GM12878 (cell line): ENCODE results near the gene CDK11B. TPM values are rescaled to one million over a fixed set of nuclear protein-coding genes. Genes with fewer than 3 reads are reported as not detected.

Experiments used
- ATAC-seq: fragments of 200-7000 bp; cut with Tn5 transposase; 3 replicates; pipeline ENCODE4 v1.9.1; 2020; ENCODE audit warnings: mild to moderate bottlenecking, moderate library complexity
- BruUV-seq: library from RNA; stranded (reverse); fragments of 400-500 nt; replicated peaks from 2 replicates; lab custom pipeline; 2021; lab: Mats Ljungman, UMichigan
- CTCF ChIA-PET: fragments of 300-600 bp; sonication (Branson Sonifier 250); formaldehyde crosslinking; extraction: SDS; loops from one replicate; lab custom pipeline; 2021; ENCODE audit warnings: inconsistent platforms; lab: Yijun Ruan, JAX
- POLR2A ChIA-PET: fragments of 350-600 bp; formaldehyde crosslinking; extraction: SDS; loops from one replicate; lab custom pipeline; 2021; ENCODE audit warnings: inconsistent platforms; lab: Charles Lee
- RAD21 ChIA-PET: fragments of 300-600 bp; sonication (Branson Sonifier 250); formaldehyde crosslinking; loops from one replicate; lab custom pipeline; 2023; ENCODE audit warnings: antibody characterized with exemption; ENCODE audit not compliant: unreplicated experiment; lab: Charles Lee
- SMC1A ChIA-PET: fragments of 300-600 bp; sonication (Branson Sonifier 250); formaldehyde crosslinking; loops from one replicate; lab custom pipeline; 2023; ENCODE audit not compliant: unreplicated experiment, uncharacterized antibody; lab: Charles Lee
- DNase-seq: peaks from one replicate; pipeline ENCODE4 v3.0.0-alpha.2; 2011; ENCODE audit warnings: low read depth, low spot score
- FAIRE-seq: peaks from 3 replicates; lab custom pipeline; 2011; peaks lifted over from hg19 to GRCh38; lab: Jason Lieb, UNC
- H2AFZ ChIP-seq: 2 replicates; pipeline ENCODE4 v1.6.0; 2011; ENCODE audit warnings: low read depth, low read length, control low read depth; ENCODE audit not compliant: control insufficient read depth
- H3K27ac ChIP-seq: 2 replicates; pipeline ENCODE4 v1.5.1; 2011; ENCODE audit warnings: control low read depth; ENCODE audit not compliant: control insufficient read depth, insufficient read depth
- H3K27me3 ChIP-seq, 2 experiments: replicated peaks in 1 of 2; 2 replicates each; pipeline versions ENCODE4 v1.6.0 to v1.6.1; 2011; ENCODE audit warnings: low read length in 1 of 2; ENCODE audit not compliant: control insufficient read depth in 2 of 2, insufficient read depth in 2 of 2
- H3K36me3 ChIP-seq, 2 experiments: 2 replicates each; pipeline ENCODE4 v1.5.1; 2011; ENCODE audit warnings: low read length in 1 of 2; ENCODE audit not compliant: control insufficient read depth in 2 of 2, insufficient read depth in 2 of 2
- H3K4me1 ChIP-seq: 2 replicates; pipeline ENCODE4 v1.6.1; 2011; ENCODE audit warnings: mild to moderate bottlenecking, low read length, moderate library complexity, mixed read lengths; ENCODE audit not compliant: control insufficient read depth, insufficient read depth
- H3K4me2 ChIP-seq: 2 replicates; pipeline ENCODE4 v1.6.0; 2011; ENCODE audit warnings: control low read depth; ENCODE audit not compliant: control insufficient read depth, insufficient read depth
- H3K4me3 ChIP-seq: fragments of 200-600 bp; sonication (generic); 2 replicates; pipeline ENCODE4 v1.5.1; 2016
- H3K79me2 ChIP-seq: 2 replicates; pipeline ENCODE4 v1.6.0; 2011; ENCODE audit warnings: low read length; ENCODE audit not compliant: control insufficient read depth, insufficient read depth
- H3K9ac ChIP-seq: 2 replicates; pipeline ENCODE4 v1.8.0; 2011; ENCODE audit warnings: low read length, control low read depth, mixed read lengths; ENCODE audit not compliant: control insufficient read depth, insufficient read depth
- H3K9me3 ChIP-seq: replicated peaks from 3 replicates; pipeline ENCODE4 v1.5.1; 2011; ENCODE audit warnings: mild to moderate bottlenecking, low read length; ENCODE audit not compliant: control insufficient read depth, insufficient read depth
- H4K20me1 ChIP-seq: 2 replicates; pipeline ENCODE4 v1.6.0; 2011; ENCODE audit not compliant: control insufficient read depth, insufficient read depth
- CBFB ChIP-seq: IDR thresholded peaks from 2 replicates; pipeline ENCODE4 v1.6.1; 2016; ENCODE audit warnings: antibody characterized with exemption, low read depth
- E2F8 ChIP-seq: fragments of 450-650 bp; IDR thresholded peaks from 2 replicates; pipeline ENCODE4 v1.6.1; 2018; ENCODE audit warnings: mild to moderate bottlenecking, low read depth, moderate library complexity; ENCODE audit not compliant: partially characterized antibody
- FOS ChIP-seq: IDR thresholded peaks from 3 replicates; pipeline ENCODE4 v1.6.1; 2011; ENCODE audit warnings: borderline replicate concordance; ENCODE audit not compliant: insufficient read length; ENCODE audit errors: extremely low read depth
- FOXM1 ChIP-seq: IDR thresholded peaks from 2 replicates; pipeline ENCODE4 v1.6.1; 2012; ENCODE audit warnings: low read depth, mild to moderate bottlenecking, inconsistent platforms, low read length, moderate library complexity
- IKZF1 ChIP-seq: fragments of 450-650 bp; conservative IDR thresholded peaks from 2 replicates; pipeline ENCODE4 v1.6.1; 2017; ENCODE audit warnings: antibody characterized with exemption, mild to moderate bottlenecking
- NFIC ChIP-seq: IDR thresholded peaks from 2 replicates; pipeline ENCODE4 v1.6.1; 2012; ENCODE audit warnings: low read depth, mild to moderate bottlenecking, inconsistent platforms, low read length, moderate library complexity
- NR2F1 ChIP-seq: fragments of 450-650 bp; conservative IDR thresholded peaks from 2 replicates; pipeline ENCODE4 v1.6.1; 2017; ENCODE audit warnings: mild to moderate bottlenecking
- RELB ChIP-seq: fragments of 450-650 bp; IDR thresholded peaks from 2 replicates; pipeline ENCODE4 v1.6.1; 2017; ENCODE audit warnings: low read depth, mild to moderate bottlenecking, moderate library complexity
- SREBF2 ChIP-seq: IDR thresholded peaks from 2 replicates; pipeline ENCODE4 v1.6.1; 2012; ENCODE audit warnings: mild to moderate bottlenecking, low read length
- TARDBP ChIP-seq: IDR thresholded peaks from 2 replicates; pipeline ENCODE4 v1.6.1; 2016; ENCODE audit warnings: borderline replicate concordance
- ZNF384 ChIP-seq: IDR thresholded peaks from 2 replicates; pipeline ENCODE4 v1.6.1; 2012; ENCODE audit warnings: low read depth, mild to moderate bottlenecking, low read length, improper control_type of control experiment, borderline replicate concordance
- WGBS: methylation state at CpG from one replicate; pipeline ENCODE4 v1.1.6; 2016; ENCODE audit warnings: low lambda C conversion rate; ENCODE audit not compliant: insufficient replicate concordance, insufficient coverage; ENCODE audit errors: missing lambda C conversion rate; 5-methylcytosine and 5-hydroxymethylcytosine counted together
- in situ Hi-C: fragments of 300-500 bp; cut with MboI; formaldehyde crosslinking; loops from 9 replicates; pipeline ENCODE4 v1.14.3; 2018; ENCODE audit warnings: mixed read lengths
- intact Hi-C: fragments of 100-400 bp; cut with micrococcal nuclease; formaldehyde crosslinking; loops from one replicate; pipeline ENCODE4 v1.14.2; 2022; ENCODE audit not compliant: unreplicated experiment
- polyA plus RNA-seq, 11 experiments: library from polyadenylated mRNA; depleted of rRNA in 4 of 11; unstranded in 6 of 11; stranded (reverse) in 5 of 11; fragments of >200 nt; fragmentation: Nextera tagmentation in 4 of 11; fragmentation: Illumina TruSeq in 1 of 11; extraction: Ambion mirVana in 4 of 11; extraction: Trizol in 1 of 11; gene quantifications; 1 replicate in 1 of 11; 2 replicates in 10 of 11; pipeline versions ENCODE4 v1.2.1 to v1.2.3, GENCODE V29; 2011 to 2016; ENCODE audit warnings: inconsistent platforms in 2 of 11, missing spikeins in 2 of 11, low read depth in 1 of 11
- total RNA-seq, 4 experiments: library from RNA; depleted of rRNA in 3 of 4; stranded (reverse); fragments of >200 nt in 3 of 4; fragmentation: Illumina TruSeq in 1 of 4; extraction: Trizol in 1 of 4; gene quantifications; 2 replicates each; pipeline versions ENCODE4 v1.2.1 to v1.2.3, GENCODE V29; 2013 to 2021
- TF ChIP-seq, protein P1 (sequence below): fragments of 450-650 bp; IDR thresholded peaks from 2 replicates; pipeline ENCODE4 v1.6.1; 2017; ENCODE audit warnings: mild to moderate bottlenecking, low read depth, inconsistent platforms; ENCODE audit not compliant: poor library complexity, severe bottlenecking

CDK11B gene
- total and polyA plus RNA-seq, 10 of the 15 experiments (the other 5 are each of a cell fraction or from before 2014, with no cell fraction given) = 3.2 to 30.9 (median 18.0) TPM

GRCh38 chr1:1684031-1684681 lies 25.4 kb upstream of the CDK11B start (continued):
- TF ChIP-seq E2F8 (no peak), IKZF1 (no peak), NFIC (no peak), SREBF2 (no peak), FOS (no peak), FOXM1 (no peak), TARDBP (no peak)

GRCh38 chr1:1683104-1683905 lies 24.5 kb upstream of the CDK11B start:
- in situ Hi-C loops = no loop called here
- Histone ChIP-seq H3K4me2 (no peak overlapping the region), H4K20me1 (no peaks in the 10 kb centered on the region), H2AFZ (no peak overlapping the region), H3K36me3 (peaks cover 0 to 6% of the 10 kb centered on the region in 2 experiments; a peak in 1 of 4 replicates), H3K4me3 (no peak overlapping the region), H3K4me1 (peaks cover 12% of the 10 kb centered on the region), H3K27me3 (no peaks in the 10 kb centered on the region), H3K79me2 (peaks cover 21% of the 10 kb centered on the region), H3K9ac (no peak overlapping the region), H3K27ac (no peak overlapping the region), H3K9me3 (no peaks in the 10 kb centered on the region)
- TF ChIP-seq RELB = no peak
- TF ChIP-seq CBFB = no peak
- TF ChIP-seq, protein P1, sequence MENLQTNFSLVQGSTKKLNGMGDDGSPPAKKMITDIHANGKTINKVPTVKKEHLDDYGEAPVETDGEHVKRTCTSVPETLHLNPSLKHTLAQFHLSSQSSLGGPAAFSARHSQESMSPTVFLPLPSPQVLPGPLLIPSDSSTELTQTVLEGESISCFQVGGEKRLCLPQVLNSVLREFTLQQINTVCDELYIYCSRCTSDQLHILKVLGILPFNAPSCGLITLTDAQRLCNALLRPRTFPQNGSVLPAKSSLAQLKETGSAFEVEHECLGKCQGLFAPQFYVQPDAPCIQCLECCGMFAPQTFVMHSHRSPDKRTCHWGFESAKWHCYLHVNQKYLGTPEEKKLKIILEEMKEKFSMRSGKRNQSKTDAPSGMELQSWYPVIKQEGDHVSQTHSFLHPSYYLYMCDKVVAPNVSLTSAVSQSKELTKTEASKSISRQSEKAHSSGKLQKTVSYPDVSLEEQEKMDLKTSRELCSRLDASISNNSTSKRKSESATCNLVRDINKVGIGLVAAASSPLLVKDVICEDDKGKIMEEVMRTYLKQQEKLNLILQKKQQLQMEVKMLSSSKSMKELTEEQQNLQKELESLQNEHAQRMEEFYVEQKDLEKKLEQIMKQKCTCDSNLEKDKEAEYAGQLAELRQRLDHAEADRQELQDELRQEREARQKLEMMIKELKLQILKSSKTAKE = no peak
- no peak for TF ChIP-seq ZNF384
- no peak for TF ChIP-seq NR2F1
- WGBS = 91% methylated on average over 26 of the region's 26 CpGs
- ChIA-PET CTCF (no interaction called here), RAD21 (no interaction called here), POLR2A (interaction anchor here (1.3 kb wide), 1 partner anchor 14 kb away, joined by 3 read pairs; no protein-coding TSS in a partner anchor), SMC1A (no interaction called here)
- DNase-seq = no peak
- no TSS peak for BruUV-seq
- intact Hi-C loops = no loop called here
- FAIRE-seq = no peak
- ATAC-seq = no peak
